GM23338 (cell line): Measurements from ENCODE around the gene PARP11.

ENCODE experiments used
- POLR2AphosphoS5 ChIP-seq: IDR thresholded peaks from 2 replicates; pipeline ENCODE4 v1.6.1; 2016; ENCODE audit warnings: antibody characterized with exemption, low read depth
- TF ChIP-seq, protein P1 (sequence below): IDR thresholded peaks from one replicate; pipeline ENCODE4 v1.6.1; 2018; ENCODE audit warnings: antibody characterized with exemption; ENCODE audit not compliant: unreplicated experiment
- TF ChIP-seq, protein P2 (sequence below), 2 experiments: fragments of 200-600 bp in 1 of 2; sonication (generic) in 1 of 2; conservative IDR thresholded peaks; 2 replicates each; pipeline versions ENCODE4 v1.5.1 to v1.6.1; 2016 to 2017; ENCODE audit warnings: antibody characterized with exemption in 2 of 2, low read depth in 2 of 2, mild to moderate bottlenecking in 2 of 2, moderate library complexity in 1 of 2

DNA sequence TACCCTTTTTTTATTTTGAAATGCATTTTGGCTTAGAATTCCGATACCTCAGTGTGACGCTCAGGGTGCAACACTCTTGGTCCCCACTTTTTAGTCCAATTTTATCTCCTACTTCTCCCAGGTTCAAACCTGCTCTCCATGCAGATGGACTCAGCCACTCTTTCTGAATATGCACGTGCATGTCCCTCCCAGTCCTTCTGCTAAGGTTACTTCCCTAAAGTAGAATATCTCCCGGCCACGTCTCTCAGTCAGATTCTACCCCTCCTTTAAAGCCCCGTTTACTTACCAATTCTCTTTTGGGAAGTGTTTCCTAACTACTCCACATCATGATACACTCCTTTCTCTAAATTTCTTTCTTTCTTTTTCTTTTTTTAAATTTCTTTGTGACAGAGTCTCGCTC, 15.5 kb upstream of the PARP11 start:
- TF ChIP-seq, protein P1, sequence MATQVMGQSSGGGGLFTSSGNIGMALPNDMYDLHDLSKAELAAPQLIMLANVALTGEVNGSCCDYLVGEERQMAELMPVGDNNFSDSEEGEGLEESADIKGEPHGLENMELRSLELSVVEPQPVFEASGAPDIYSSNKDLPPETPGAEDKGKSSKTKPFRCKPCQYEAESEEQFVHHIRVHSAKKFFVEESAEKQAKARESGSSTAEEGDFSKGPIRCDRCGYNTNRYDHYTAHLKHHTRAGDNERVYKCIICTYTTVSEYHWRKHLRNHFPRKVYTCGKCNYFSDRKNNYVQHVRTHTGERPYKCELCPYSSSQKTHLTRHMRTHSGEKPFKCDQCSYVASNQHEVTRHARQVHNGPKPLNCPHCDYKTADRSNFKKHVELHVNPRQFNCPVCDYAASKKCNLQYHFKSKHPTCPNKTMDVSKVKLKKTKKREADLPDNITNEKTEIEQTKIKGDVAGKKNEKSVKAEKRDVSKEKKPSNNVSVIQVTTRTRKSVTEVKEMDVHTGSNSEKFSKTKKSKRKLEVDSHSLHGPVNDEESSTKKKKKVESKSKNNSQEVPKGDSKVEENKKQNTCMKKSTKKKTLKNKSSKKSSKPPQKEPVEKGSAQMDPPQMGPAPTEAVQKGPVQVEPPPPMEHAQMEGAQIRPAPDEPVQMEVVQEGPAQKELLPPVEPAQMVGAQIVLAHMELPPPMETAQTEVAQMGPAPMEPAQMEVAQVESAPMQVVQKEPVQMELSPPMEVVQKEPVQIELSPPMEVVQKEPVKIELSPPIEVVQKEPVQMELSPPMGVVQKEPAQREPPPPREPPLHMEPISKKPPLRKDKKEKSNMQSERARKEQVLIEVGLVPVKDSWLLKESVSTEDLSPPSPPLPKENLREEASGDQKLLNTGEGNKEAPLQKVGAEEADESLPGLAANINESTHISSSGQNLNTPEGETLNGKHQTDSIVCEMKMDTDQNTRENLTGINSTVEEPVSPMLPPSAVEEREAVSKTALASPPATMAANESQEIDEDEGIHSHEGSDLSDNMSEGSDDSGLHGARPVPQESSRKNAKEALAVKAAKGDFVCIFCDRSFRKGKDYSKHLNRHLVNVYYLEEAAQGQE: no peak
- TF ChIP-seq, protein P2, sequence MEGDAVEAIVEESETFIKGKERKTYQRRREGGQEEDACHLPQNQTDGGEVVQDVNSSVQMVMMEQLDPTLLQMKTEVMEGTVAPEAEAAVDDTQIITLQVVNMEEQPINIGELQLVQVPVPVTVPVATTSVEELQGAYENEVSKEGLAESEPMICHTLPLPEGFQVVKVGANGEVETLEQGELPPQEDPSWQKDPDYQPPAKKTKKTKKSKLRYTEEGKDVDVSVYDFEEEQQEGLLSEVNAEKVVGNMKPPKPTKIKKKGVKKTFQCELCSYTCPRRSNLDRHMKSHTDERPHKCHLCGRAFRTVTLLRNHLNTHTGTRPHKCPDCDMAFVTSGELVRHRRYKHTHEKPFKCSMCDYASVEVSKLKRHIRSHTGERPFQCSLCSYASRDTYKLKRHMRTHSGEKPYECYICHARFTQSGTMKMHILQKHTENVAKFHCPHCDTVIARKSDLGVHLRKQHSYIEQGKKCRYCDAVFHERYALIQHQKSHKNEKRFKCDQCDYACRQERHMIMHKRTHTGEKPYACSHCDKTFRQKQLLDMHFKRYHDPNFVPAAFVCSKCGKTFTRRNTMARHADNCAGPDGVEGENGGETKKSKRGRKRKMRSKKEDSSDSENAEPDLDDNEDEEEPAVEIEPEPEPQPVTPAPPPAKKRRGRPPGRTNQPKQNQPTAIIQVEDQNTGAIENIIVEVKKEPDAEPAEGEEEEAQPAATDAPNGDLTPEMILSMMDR (conservative IDR thresholded peaks at IDR 0.05; ENCODE audit: low read depth in 2 of 2): no peak
- no peak for TF ChIP-seq POLR2AphosphoS5
